Activated CD8-positive, alpha-beta memory T cell treated with anti-CD3 and anti-CD28 coated beads for 4 hours (primary cell): ENCODE data around the gene MBD4.
"Not testable (repeated sequence)": the region's sequence is repeated elsewhere in the genome, so short reads cannot be mapped to it uniquely, and the experiment has no call there.

Experiments
- DNase-seq, 2 donors: peaks; one replicate each; pipeline ENCODE4 v3.0.0-alpha.2; 2020; ENCODE audit warnings: low read depth in 2 of 2

The MBD4 gene

GRCh38 chr3:129429602-129430001 is 10.1 kb downstream of the MBD4 start:
- no peak for DNase-seq

DNA sequence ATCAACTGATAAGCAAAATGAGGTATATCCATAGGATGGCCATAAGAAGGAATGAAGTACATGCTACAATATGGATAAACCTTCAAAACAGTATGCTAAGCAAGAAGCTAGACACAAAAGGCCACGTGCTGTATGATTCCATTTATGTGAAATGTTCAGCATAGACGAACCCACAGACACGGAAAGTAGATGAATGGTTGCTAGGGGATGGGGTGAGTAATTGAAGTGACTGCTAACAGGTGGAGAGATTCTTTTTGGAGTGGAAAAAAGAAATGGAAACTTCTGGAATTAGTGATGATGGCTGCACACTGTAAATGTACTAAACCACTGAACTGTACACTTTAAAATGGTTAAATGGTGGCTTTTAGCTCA is 10.7 kb downstream of the MBD4 start:
- no peak for DNase-seq

- peak; percentile 71 to 75 for DNase-seq
Measured at GRCh38 chr3:129428376-129429079, 11.2 kb downstream of the MBD4 start, which contains the start of gene EFCAB12. Gene EFCAB12, minus strand, starts transcription at chr3:129428636. Its CDS starts 148 bp downstream, at chr3:129428488.

GRCh38 chr3:129428007-129428375 is 11.8 kb downstream of the MBD4 start:
- no peak for DNase-seq

GRCh38 chr3:129425619-129426018 is 14.1 kb downstream of the MBD4 start:
- no peak for DNase-seq

DNA sequence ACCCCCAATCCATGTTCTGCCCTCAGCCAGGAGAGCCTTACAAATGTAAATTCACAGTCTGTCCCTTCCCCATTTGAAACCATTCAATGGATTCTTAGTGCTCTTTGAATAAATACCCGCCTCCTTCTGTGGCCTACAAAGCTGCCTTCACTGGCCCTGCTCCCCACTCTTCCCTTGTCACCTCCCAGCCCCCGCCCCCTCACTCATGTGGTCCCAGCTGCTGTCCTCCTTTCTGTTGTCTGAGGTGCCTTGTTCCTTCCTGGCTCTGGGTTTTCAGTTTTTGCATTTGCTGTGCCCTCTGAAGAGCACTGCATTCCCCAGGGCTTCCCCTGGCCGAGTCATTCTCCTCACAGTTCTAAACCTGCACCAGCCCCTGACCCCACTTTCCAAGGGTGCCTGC is 14.5 kb downstream of the MBD4 start:
- DNase-seq, result no peak

GRCh38 chr3:129424185-129424841 is 15.4 kb downstream of the MBD4 start:
- no peak for DNase-seq

DNA sequence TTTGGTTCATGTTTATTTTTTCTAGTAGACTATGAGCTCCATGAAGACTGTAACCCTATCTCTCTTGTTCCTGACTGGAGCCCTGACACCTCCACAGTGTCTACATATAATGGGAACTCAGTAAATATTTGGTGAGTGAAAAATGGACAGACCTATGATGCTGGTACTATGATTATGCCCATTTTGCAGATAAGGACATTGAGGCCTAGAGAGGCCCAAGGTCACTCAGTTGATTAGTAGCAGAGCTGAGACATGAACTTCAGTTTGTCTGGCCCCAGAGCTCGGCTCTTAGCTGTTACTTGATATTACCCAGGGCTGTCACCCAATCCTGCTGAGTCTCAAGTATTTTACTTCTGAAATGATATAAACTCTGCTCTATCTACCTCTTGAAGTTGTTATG is 16.9 kb downstream of the MBD4 start:
- DNase-seq, result no peak

DNA sequence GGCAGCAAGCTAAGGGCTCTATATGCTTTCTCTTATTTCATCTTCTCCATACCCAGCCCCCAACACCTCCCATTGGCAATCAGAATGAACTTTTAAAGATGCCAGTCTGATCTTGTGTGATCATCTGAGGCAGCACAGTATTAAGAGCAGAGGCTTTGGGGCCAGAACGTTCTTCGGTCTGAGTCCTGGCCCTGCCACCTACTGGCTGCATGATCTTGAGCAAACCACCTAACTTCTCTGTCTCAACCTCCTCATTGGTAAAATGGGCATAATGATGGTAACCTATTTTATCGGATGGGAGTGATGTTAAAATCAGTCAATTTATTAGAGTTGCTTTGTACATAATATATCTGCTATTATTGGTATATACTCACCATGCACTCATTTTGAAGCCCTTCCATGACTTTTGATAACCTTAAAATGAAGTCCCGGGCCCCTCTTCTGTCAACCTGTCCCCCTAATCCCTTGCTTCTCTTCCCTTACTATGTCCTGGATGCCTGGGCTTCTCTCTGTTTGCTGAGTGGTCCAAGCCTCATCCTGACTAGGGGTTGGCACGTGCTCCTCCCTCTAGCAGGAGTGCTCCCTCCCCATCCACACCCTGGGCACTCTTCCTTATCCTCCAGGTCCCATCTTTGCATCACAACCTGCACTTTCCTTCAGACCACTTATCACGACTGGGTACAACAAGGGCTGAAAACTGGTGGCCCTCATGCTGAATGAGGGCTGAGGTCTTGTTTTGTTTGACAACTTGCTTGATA is 17.6 kb downstream of the MBD4 start:
- DNase-seq, result no peak

DNA sequence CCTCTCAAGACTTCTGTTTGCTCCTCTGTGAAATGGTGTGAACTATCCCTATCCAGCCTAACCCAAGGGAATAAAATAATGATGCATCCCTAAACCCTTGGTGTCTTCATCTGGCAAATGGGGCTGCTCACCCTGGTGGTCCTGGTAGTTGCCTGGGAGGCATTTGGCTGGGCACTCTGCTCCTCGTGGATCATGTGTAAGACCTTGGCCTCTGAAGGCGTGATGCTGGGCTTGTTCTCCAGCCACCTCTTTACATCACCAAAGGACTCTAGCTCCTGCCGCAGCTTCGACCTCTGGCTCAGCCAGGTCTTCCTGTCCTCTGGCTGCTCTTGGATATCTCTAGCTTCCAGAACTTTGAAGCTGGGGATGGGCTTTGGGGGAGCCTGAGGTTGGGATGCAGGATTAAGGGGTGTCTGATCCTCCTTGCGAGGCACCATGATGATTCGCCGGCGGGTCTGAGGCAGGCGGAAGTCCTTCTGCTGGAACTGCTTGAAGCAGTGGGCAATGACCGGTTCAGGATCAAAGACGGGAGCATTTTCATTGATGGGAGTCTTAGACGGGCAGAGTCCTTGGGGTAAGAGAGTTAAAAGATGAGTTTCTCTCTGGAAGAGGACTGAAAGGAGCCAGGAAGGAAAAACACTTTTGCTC is 18.4 kb downstream of the MBD4 start:
- no peak for DNase-seq

- DNase-seq, result no peak
Measured at GRCh38 chr3:129419476-129419875, 20.3 kb downstream of the MBD4 start.

DNA sequence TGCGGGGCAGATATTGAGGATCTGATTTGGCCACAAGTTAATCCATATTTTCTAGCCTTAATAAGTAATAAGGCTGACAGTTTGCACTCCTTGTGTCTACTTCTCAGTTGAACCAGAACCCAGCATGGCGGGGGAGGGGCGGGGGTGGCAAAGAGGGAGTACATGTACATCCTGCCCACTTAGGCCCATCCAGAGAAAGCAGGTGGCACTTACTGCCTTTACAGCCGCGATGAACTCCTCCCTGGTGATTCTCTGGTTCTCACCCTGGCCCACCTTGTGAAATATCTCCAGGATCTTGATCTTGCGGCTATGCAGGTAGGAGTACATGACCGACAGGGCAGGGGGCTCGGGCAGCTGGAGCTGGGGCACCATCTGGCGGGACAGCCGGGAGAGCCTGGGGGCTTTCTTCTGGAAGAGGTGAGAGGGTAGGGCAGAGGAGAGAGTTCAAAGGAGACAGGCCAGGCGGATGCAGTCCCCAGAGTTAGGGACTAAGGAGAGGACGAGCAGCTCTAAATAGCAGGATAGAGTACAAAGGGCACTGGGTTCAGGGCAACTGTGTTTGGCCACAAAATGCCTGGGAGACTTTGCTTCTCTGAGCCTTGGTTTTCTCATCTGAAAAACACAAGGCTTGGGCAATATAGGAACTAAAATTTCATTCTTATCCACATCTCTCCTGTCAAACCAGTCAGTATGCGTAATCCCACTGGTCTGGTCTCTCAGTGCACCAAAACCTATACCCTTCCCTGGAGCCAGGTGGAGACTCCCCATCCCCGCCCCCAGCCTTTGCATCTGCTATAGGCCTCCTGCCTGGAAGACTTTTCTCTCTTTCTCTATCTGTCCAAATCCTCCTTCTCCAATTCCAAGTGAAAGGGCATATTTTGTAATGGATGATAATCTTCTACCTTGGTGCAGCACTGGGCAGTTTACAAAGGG is 21.4 kb downstream of the MBD4 start:
- no peak for DNase-seq

DNA sequence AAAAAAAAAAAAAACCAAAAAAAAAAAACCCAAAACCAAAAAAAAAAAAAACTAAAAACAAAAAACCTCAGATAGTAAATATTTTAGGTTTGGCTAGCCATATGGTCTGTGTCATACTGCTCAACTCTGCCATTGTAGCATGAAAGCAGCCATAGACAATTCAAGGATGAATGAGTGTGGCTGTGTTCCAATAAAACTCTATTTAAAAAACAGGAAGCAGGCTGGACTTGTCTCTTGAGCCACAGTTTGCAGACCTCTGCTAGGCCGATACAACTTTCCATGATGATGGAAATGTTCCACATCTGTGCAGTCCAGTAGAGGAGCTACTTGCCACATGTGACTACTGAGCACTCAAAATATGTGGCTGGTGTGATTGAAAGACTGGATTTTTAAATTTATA is 22.4 kb downstream of the MBD4 start:
- no peak for DNase-seq

DNA sequence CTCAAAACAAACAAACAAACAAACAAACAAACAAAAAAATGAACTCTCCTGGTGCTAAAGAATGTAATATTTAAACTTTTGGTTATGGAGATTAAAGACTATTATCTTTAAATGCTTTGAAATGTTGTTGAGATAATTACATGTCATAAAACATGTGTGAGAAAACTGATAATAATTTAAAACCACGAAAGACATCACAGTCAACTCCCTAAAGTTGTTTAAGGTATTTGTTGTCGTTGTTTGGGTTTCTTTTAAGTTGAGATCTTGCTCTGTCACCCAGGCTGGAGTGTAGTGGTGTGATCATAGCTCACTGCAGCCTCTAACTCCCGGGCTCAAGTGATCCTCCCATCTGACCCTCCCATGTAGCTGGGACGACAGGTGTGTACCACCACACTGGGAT is 23.3 kb downstream of the MBD4 start:
- DNase-seq, result no peak

GRCh38 chr3:129415830-129416229 is 23.9 kb downstream of the MBD4 start:
- DNase-seq, result no peak

DNA sequence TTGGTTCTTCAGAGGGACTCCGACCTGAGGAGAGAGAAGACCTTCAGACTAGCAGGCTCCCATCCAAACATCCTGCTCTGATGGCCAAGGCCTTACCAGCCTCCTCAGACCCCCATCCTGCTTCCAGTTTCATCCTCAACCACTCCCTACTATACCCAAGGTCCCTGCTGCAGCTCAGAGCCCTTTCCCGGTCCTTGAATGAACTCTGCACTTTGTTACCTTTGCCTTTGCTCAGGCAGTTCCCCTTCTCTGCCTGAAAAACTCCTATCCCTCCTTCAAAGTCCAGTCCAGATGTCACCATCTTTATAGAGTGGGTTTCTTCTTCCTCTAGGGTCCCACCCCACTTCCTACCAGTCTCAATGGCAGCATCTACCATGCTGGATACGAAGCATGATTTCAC is 24.4 kb downstream of the MBD4 start:
- DNase-seq, result no peak

GRCh38 chr3:129413687-129414506 is 25.9 kb downstream of the MBD4 start:
- DNase-seq, result no peak

DNA sequence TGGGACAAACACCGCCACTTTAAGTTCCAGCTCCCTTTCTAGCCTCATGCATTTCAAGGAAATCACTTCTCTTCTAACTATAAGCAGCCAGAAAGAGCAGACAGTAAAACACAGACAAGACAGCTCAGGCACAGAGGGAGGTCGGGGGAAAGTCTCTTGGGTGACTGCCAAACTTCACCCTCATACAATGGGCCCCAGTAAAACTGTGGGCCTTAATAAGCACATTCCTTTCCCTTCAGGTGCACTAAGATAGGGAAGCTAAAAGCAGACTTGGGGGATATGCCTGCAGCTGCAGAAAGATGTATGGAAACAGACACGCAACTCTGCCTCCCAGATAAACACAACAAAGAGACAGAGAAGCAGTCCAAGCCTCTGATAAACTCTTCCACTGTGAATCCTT is 26.5 kb downstream of the MBD4 start:
- DNase-seq, result not testable (repeated sequence)

- DNase-seq, result no peak
Measured at GRCh38 chr3:129412542-129413198, 27.1 kb downstream of the MBD4 start.

DNA sequence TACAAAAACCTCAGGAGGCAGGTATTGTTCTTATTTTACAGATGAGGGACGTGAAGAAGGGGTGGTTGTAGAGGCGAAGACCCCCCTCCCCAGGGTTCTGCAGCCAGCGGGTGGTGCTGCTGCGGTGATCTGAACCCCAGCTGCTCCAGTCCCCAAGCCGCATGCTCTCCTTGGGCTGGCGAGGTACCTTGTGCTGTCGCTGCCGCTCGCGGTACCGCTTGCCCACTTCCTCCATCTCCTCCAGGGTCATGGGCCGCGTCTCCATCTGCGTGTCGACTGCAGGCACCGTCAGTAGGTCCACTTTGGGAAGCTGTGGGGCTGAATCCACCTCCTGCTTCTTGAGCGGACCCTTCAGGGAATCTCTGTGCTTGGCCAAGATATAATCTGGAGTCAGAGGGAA is 28.8 kb downstream of the MBD4 start:
- DNase-seq, result no peak
